HepG2 (cell line): ENCODE data around the gene IRX5. TPM values are rescaled to one million over a fixed set of nuclear protein-coding genes. Genes with fewer than 3 reads are reported as not detected.
A peak's percentile ranks its signal among the peaks of the same experiment; 100 is the strongest.

ENCODE experiments used
- ATAC-seq: fragments of 200-7000 bp; cut with Tn5 transposase; 3 replicates; pipeline ENCODE4 v1.9.1; 2020; ENCODE audit warnings: mild to moderate bottlenecking, moderate library complexity
- BruUV-seq: library from RNA; stranded (reverse); fragments of 400-500 nt; replicated peaks from 2 replicates; lab custom pipeline; 2021; lab: Mats Ljungman, UMichigan
- CTCF ChIA-PET: fragments of 300-600 bp; formaldehyde crosslinking; extraction: SDS; loops from one replicate; lab custom pipeline; 2021; ENCODE audit warnings: low total read pairs, inconsistent platforms, low intra/inter-chr PET ratio; lab: Yijun Ruan, JAX
- POLR2A ChIA-PET: fragments of 350-600 bp; sonication (Branson Sonifier 250); formaldehyde crosslinking; loops from one replicate; lab custom pipeline; 2020; ENCODE audit warnings: antibody characterized with exemption, inconsistent platforms; lab: Yijun Ruan, JAX
- DNase-seq: peaks from one replicate; pipeline ENCODE4 v3.0.0-alpha.2; 2015; ENCODE audit warnings: low spot score
- FAIRE-seq: peaks from 3 replicates; lab custom pipeline; 2011; peaks lifted over from hg19 to GRCh38; lab: Jason Lieb, UNC
- H2AFZ ChIP-seq: one replicate; pipeline ENCODE4 v1.6.1; 2011; ENCODE audit warnings: low read length, inconsistent platforms
- H3K27ac ChIP-seq: fragments of 300-600 bp; 3 replicates; pipeline ENCODE4 v1.8.0; 2011; ENCODE audit warnings: mixed run types, mild to moderate bottlenecking, mixed read lengths, low read length, inconsistent platforms; ENCODE audit not compliant: insufficient read depth; ENCODE audit errors: extremely low read length
- H3K27me3 ChIP-seq, 2 experiments: fragments of 200-600 bp in 1 of 2; 2 replicates in 1 of 2; 3 replicates in 1 of 2; pipeline versions ENCODE4 v1.6.0 to v1.8.0; 2011; ENCODE audit warnings: low read length in 2 of 2, mild to moderate bottlenecking in 2 of 2, moderate library complexity in 2 of 2, inconsistent platforms in 1 of 2; ENCODE audit not compliant: insufficient read depth in 2 of 2, control insufficient read depth in 1 of 2
- H3K36me3 ChIP-seq, 2 experiments: fragments of 200-600 bp in 1 of 2; replicated peaks in 1 of 2; 2 replicates in 1 of 2; 3 replicates in 1 of 2; pipeline versions ENCODE4 v1.5.1 to v1.8.0; 2011; ENCODE audit warnings: low read length in 2 of 2, inconsistent platforms in 1 of 2; ENCODE audit not compliant: insufficient read depth in 2 of 2, control insufficient read depth in 1 of 2
- H3K4me1 ChIP-seq: 2 replicates; pipeline ENCODE4 v1.5.1; 2012; ENCODE audit warnings: low read length, inconsistent platforms; ENCODE audit not compliant: insufficient read depth
- H3K4me2 ChIP-seq: 2 replicates; pipeline ENCODE4 v1.6.0; 2011; ENCODE audit warnings: low read depth, low read length, inconsistent platforms
- H3K4me3 ChIP-seq, 3 experiments: fragments of 200-600 bp in 1 of 3; sonication (generic), shearing (Covaris generic) in 1 of 3; replicated peaks in 1 of 3; 2 replicates each; pipeline ENCODE4 v1.5.1; 2011 to 2016; ENCODE audit warnings: low read length in 3 of 3, inconsistent platforms in 2 of 3, low read depth in 2 of 3, mild to moderate bottlenecking in 2 of 3, control low read depth in 1 of 3, mixed read lengths in 1 of 3; ENCODE audit not compliant: insufficient read depth in 1 of 3
- H3K79me2 ChIP-seq: one replicate; pipeline ENCODE4 v1.6.1; 2011; ENCODE audit warnings: low read length, inconsistent platforms; ENCODE audit not compliant: insufficient read depth
- H3K9ac ChIP-seq: 2 replicates; pipeline ENCODE4 v1.6.0; 2011; ENCODE audit warnings: mild to moderate bottlenecking, low read depth, low read length, inconsistent platforms; ENCODE audit not compliant: insufficient read depth
- H3K9me3 ChIP-seq: 2 replicates; pipeline ENCODE4 v1.5.1; 2012; ENCODE audit warnings: mild to moderate bottlenecking, low read length
- H4K20me1 ChIP-seq: 2 replicates; pipeline ENCODE4 v1.6.0; 2011; ENCODE audit warnings: inconsistent platforms, mild to moderate bottlenecking, low read length, moderate library complexity; ENCODE audit not compliant: insufficient read depth
- ARID2 ChIP-seq: sonication (generic); formaldehyde crosslinking; IDR thresholded peaks from 2 replicates; pipeline ENCODE4 v1.8.1; 2022; ENCODE audit warnings: mild to moderate bottlenecking, missing genetic modification reagents, borderline replicate concordance
- GMEB2 ChIP-seq: IDR thresholded peaks from 2 replicates; pipeline ENCODE4 v1.6.1; 2016; ENCODE audit warnings: missing biosample characterization, missing genetic modification reagents, low read depth
- HNRNPK ChIP-seq: fragments of 200-400 bp; formaldehyde crosslinking; IDR thresholded peaks from 2 replicates; pipeline ENCODE4 v1.6.1; 2018; ENCODE audit warnings: low read length, low read depth, moderate library complexity, mild to moderate bottlenecking; ENCODE audit not compliant: poor library complexity, severe bottlenecking
- MTF2 ChIP-seq: sonication (generic); formaldehyde crosslinking; IDR thresholded peaks from 2 replicates; pipeline ENCODE4 v1.5.0; 2020; ENCODE audit warnings: missing genetic modification reagents, borderline replicate concordance
- SIN3A ChIP-seq: IDR thresholded peaks from 2 replicates; pipeline ENCODE4 v1.6.1; 2011; ENCODE audit warnings: low read depth, mild to moderate bottlenecking, control low read depth, low read length, borderline replicate concordance
- SP2 ChIP-seq: sonication (generic); formaldehyde crosslinking; IDR thresholded peaks from 2 replicates; pipeline ENCODE4 v1.5.1; 2020; ENCODE audit warnings: mild to moderate bottlenecking, missing genetic modification reagents
- STAG1 ChIP-seq: sonication (generic); formaldehyde crosslinking; IDR thresholded peaks from 2 replicates; pipeline ENCODE4 v1.4.0; 2020; ENCODE audit warnings: missing genetic modification reagents
- WIZ ChIP-seq: sonication (generic); formaldehyde crosslinking; IDR thresholded peaks from 2 replicates; pipeline ENCODE4 v1.5.1; 2020; ENCODE audit warnings: mild to moderate bottlenecking, missing genetic modification reagents
- ZBTB8A ChIP-seq: sonication (generic); formaldehyde crosslinking; IDR thresholded peaks from 2 replicates; pipeline ENCODE4 v1.4.0; 2020; ENCODE audit warnings: mild to moderate bottlenecking, low read depth, missing genetic modification reagents, borderline replicate concordance
- ZFP82 ChIP-seq: sonication (generic); formaldehyde crosslinking; IDR thresholded peaks from 2 replicates; pipeline ENCODE4 v1.5.1; 2020; ENCODE audit warnings: mild to moderate bottlenecking, missing genetic modification reagents, borderline replicate concordance
- ZMYM3 ChIP-seq: sonication (generic); formaldehyde crosslinking; IDR thresholded peaks from 2 replicates; pipeline ENCODE4 v1.5.1; 2020; ENCODE audit warnings: mild to moderate bottlenecking, missing genetic modification reagents
- ZNF510 ChIP-seq: sonication (generic); formaldehyde crosslinking; IDR thresholded peaks from 2 replicates; pipeline ENCODE4 v1.4.0; 2020; ENCODE audit warnings: low read depth, mild to moderate bottlenecking, missing genetic modification reagents
- ZNF629 ChIP-seq: sonication (generic); formaldehyde crosslinking; conservative IDR thresholded peaks from 2 replicates; pipeline ENCODE4 v1.5.0; 2020; ENCODE audit warnings: missing genetic modification reagents
- ZNF784 ChIP-seq: sonication (generic); formaldehyde crosslinking; IDR thresholded peaks from 2 replicates; pipeline ENCODE4 v1.5.1; 2020; ENCODE audit warnings: missing genetic modification reagents, mild to moderate bottlenecking, borderline replicate concordance
- ZNF83 ChIP-seq: sonication (generic); formaldehyde crosslinking; IDR thresholded peaks from 2 replicates; pipeline ENCODE4 v1.4.0; 2020; ENCODE audit warnings: missing genetic modification reagents, mild to moderate bottlenecking, borderline replicate concordance
- WGBS: methylation state at CpG from one replicate; pipeline ENCODE4 v1.1.6; 2017; ENCODE audit warnings: low lambda C conversion rate; 5-methylcytosine and 5-hydroxymethylcytosine counted together
- in situ Hi-C: cut with HindIII; loops from 2 replicates; pipeline ENCODE4 v1.10.0; 2017; ENCODE audit warnings: low pct_unique_long_range_greater_than_20kb; ENCODE audit not compliant: extremely low pct_ligation_motif_present
- intact Hi-C: fragments of 100-400 bp; cut with micrococcal nuclease; formaldehyde crosslinking; loops from one replicate; pipeline ENCODE4 v1.10.0; 2022; ENCODE audit not compliant: unreplicated experiment
- polyA plus RNA-seq, 8 experiments: library from polyadenylated mRNA; depleted of rRNA in 3 of 8; stranded (reverse) in 7 of 8; unstranded in 1 of 8; fragments of >200 nt; fragmentation: Illumina TruSeq in 4 of 8; extraction: Trizol in 4 of 8; gene quantifications; 2 replicates each; pipeline versions ENCODE4 v1.2.1 to v1.2.3, GENCODE V29; 2011 to 2016; ENCODE audit warnings: low read depth in 4 of 8, missing spikeins in 1 of 8, mixed read lengths in 1 of 8; ENCODE audit not compliant: insufficient read depth in 1 of 8
- total RNA-seq, 5 experiments: library from RNA; depleted of rRNA; stranded (reverse); fragments of >200 nt; fragmentation: Illumina TruSeq; extraction: Trizol; gene quantifications; 2 replicates each; pipeline ENCODE4 v1.2.3, GENCODE V29; 2016; ENCODE audit warnings: low read depth in 1 of 5

IRX5 gene
- total and polyA plus RNA-seq, 2 of the 13 experiments (the other 11 are each of a cell fraction or from before 2014, with no cell fraction given): not detected

- H3K4me2 ChIP-seq: no peak overlapping the region
- H3K36me3 ChIP-seq: no peaks in the 10 kb centered on the region
- in situ Hi-C loops (no loop called here), intact Hi-C loops (no loop called here)
- no TSS peak for BruUV-seq
- TF ChIP-seq MTF2 (CRISPR knock-in tag) (no peak), ZNF629 (CRISPR knock-in tag) (peak; percentile 62; the same call in 1 of the 2 replicates)
- no peaks in the 10 kb centered on the region for H3K4me1 ChIP-seq
- H3K27me3 ChIP-seq: no peaks in the 10 kb centered on the region
- H3K9me3 ChIP-seq: no peaks in the 10 kb centered on the region
- H3K79me2 ChIP-seq: no peaks in the 10 kb centered on the region
- no peaks in the 10 kb centered on the region for H4K20me1 ChIP-seq
- H2AFZ ChIP-seq: no peak overlapping the region
- FAIRE-seq: no peak
- H3K27ac ChIP-seq: no peak overlapping the region
- no peak for DNase-seq
- H3K9ac ChIP-seq: no peak overlapping the region
- H3K4me3 ChIP-seq: no peak overlapping the region
- ChIA-PET POLR2A (no interaction called here), CTCF (no interaction called here)
- ATAC-seq: no peak
Measured at GRCh38 chr16:54955757-54956156, 25.1 kb downstream of the IRX5 start.

GRCh38 chr16:54957403-54958166, 26.9 kb downstream of the IRX5 start:
- Histone ChIP-seq H3K4me3 (no peak overlapping the region), H2AFZ (no peak overlapping the region), H3K9ac (no peak overlapping the region), H3K4me1 (no peaks in the 10 kb centered on the region), H3K9me3 (no peaks in the 10 kb centered on the region), H3K27me3 (no peaks in the 10 kb centered on the region), H4K20me1 (no peaks in the 10 kb centered on the region), H3K36me3 (no peaks in the 10 kb centered on the region), H3K27ac (no peak overlapping the region), H3K4me2 (no peak overlapping the region), H3K79me2 (no peaks in the 10 kb centered on the region)
- 4% methylated on average over 2 of the region's 2 CpGs for WGBS
- in situ Hi-C loops: no loop called here
- no peak for ATAC-seq
- POLR2A ChIA-PET: no interaction called here
- DNase-seq: peak; percentile 20
- BruUV-seq: no TSS peak
- intact Hi-C loops: no loop called here
- CTCF ChIA-PET: interaction anchor here (1.3 kb wide), 1 partner anchor 1185 kb away, joined by 4 read pairs; no protein-coding TSS in a partner anchor
- FAIRE-seq: no peak
- TF ChIP-seq GMEB2 (CRISPR knock-in tag) (no peak), ZNF83 (no peak), WIZ (CRISPR knock-in tag) (no peak), STAG1 (CRISPR knock-in tag) (peak; percentile 56), ZNF784 (no peak), SIN3A (no peak), ZMYM3 (CRISPR knock-in tag) (no peak), ZFP82 (CRISPR knock-in tag) (no peak), ZNF510 (CRISPR knock-in tag) (no peak), ARID2 (no peak), ZBTB8A (CRISPR knock-in tag) (no peak), SP2 (CRISPR knock-in tag) (no peak), HNRNPK (peak; percentile 51)
